DMS114 treated with DMSO at 0.1 percent for 48 hours (cell line): ENCODE results near the gene ERC2.
"Not testable (repeated sequence)": the region's sequence is repeated elsewhere in the genome, so short reads cannot be mapped to it uniquely, and the experiment has no call there.

Experiments
- DNase-seq: peaks from one replicate; lab custom pipeline; 2025; ENCODE audit not compliant: unreplicated experiment; lab: John Stamatoyannopoulos, UW

The ERC2 gene

GRCh38 chr3:56318891-56319290 lies 149.4 kb downstream of the ERC2 start:
- DNase-seq: no peak

GRCh38 chr3:56316944-56317343 lies 151.3 kb downstream of the ERC2 start:
- no peak for DNase-seq

- no peak for DNase-seq
These were observed 153.4 kb downstream of the ERC2 start for GRCh38 chr3:56314842-56315241.

GRCh38 chr3:56309465-56309864 lies 158.8 kb downstream of the ERC2 start:
- no peak for DNase-seq

GRCh38 chr3:56308471-56308870 lies 159.8 kb downstream of the ERC2 start:
- no peak for DNase-seq

- DNase-seq: no peak
These were observed 164.2 kb downstream of the ERC2 start for GRCh38 chr3:56304069-56304468.

- DNase-seq: peak; percentile 8
These were observed 164.8 kb downstream of the ERC2 start for GRCh38 chr3:56303487-56303886.

GRCh38 chr3:56302417-56302816 lies 165.8 kb downstream of the ERC2 start:
- no peak for DNase-seq

- DNase-seq: no peak
These were observed 170.9 kb downstream of the ERC2 start for GRCh38 chr3:56297281-56297840.

- no peak for DNase-seq
These were observed 171.9 kb downstream of the ERC2 start for GRCh38 chr3:56296361-56296760.

GRCh38 chr3:56295161-56295560 lies 173.1 kb downstream of the ERC2 start:
- DNase-seq: no peak

- no peak for DNase-seq
These were observed 174.0 kb downstream of the ERC2 start for GRCh38 chr3:56294286-56294685.

GRCh38 chr3:56291953-56292352 lies 176.3 kb downstream of the ERC2 start:
- no peak for DNase-seq

GRCh38 chr3:56291244-56291680 lies 177.0 kb downstream of the ERC2 start:
- DNase-seq: no peak

GRCh38 chr3:56290374-56290773 lies 177.9 kb downstream of the ERC2 start:
- no peak for DNase-seq

GRCh38 chr3:56288258-56288657 lies 180.0 kb downstream of the ERC2 start:
- DNase-seq: no peak

- DNase-seq: no peak
These were observed 185.9 kb downstream of the ERC2 start for GRCh38 chr3:56282341-56282740.

GRCh38 chr3:56277236-56277635 lies 191.0 kb downstream of the ERC2 start:
- no peak for DNase-seq

- no peak for DNase-seq
These were observed 193.1 kb downstream of the ERC2 start for GRCh38 chr3:56275120-56275519.

GRCh38 chr3:56269755-56270535 lies 198.3 kb downstream of the ERC2 start:
- DNase-seq: no peak

GRCh38 chr3:56268616-56269383 lies 199.5 kb downstream of the ERC2 start:
- DNase-seq: no peak

GRCh38 chr3:56261852-56262251 lies 206.4 kb downstream of the ERC2 start:
- not testable (repeated sequence) for DNase-seq
